ENCODE measurements around the gene METTL9.

- TF ChIP-seq EZH2 (IDR thresholded peaks at IDR 0.05) (no peak), POLR2AphosphoS5 (IDR thresholded peaks at IDR 0.05; ENCODE audit: borderline replicate concordance, low read depth, low read length) (no peak)
Measured at GRCh38 chr16:21697032-21697431, 97.7 kb downstream of the METTL9 start.
